Activated CD4-positive, alpha-beta T cell treated with anti-CD3 and anti-CD28 coated beads for 48 hours (primary cell): ENCODE results near the gene SULT1E1.
"Not testable (repeated sequence)": the region's sequence is repeated elsewhere in the genome, so short reads cannot be mapped to it uniquely, and the experiment has no call there.

Source experiments
- DNase-seq: peaks from one replicate; pipeline ENCODE4 v3.0.0-alpha.2; 2020

Gene SULT1E1

DNA sequence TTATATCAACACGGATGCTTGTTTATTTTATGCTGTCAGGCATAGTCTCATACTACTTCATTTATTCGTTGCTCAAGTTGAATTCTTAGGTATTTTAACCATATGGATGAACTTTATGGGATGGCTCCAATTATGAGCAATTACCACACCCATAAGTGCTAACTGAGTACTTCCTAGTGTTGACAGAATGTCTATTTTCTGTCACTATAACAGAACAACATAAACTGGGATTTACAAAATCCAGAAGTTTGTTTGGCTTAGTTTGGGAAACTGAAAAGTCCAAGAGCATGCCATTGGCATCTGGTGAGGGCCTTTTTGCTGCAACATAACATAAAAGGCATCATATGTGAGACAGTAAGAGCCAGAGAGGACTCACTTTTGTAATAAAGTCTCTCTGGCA, 21.0 kb downstream of the SULT1E1 start:
- DNase-seq = no peak

DNA sequence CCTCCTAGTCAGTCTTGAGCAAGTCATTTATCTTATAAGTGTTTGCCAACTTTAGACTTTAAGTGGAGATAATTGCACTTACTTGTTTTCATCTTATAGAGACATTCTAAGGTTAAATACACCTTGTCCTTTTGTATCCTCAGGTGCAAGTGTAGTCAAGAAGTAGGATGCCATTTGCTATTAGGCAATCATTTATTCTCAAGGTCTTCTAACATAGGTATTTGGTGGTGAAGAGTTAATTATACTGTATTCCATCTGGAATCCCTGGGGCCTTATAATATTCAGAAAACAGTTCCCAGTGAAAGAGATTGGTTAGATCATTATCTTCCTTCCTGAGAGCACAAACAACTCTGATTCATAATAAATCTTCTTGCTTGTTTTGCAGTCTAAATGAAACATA, 23.7 kb downstream of the SULT1E1 start:
- DNase-seq = no peak

DNA sequence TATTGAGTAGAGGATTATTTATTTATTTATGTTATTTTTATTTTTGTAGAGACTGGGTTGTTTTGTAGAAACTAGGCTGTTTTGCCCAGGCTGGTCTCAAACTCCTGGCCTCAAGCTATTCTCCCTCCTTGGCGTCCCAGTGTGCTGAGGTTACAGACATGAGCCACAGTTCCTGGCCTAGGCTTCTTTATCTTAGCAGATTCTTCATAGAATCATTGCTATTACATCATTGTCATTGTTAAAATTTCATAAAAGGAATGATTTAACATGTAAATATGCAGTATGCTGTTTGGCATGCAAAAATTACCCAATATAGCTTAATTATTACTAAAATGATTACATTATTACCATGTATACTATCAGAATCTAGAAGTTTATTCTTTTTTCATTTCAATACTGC, 24.2 kb downstream of the SULT1E1 start:
- no peak for DNase-seq

DNA sequence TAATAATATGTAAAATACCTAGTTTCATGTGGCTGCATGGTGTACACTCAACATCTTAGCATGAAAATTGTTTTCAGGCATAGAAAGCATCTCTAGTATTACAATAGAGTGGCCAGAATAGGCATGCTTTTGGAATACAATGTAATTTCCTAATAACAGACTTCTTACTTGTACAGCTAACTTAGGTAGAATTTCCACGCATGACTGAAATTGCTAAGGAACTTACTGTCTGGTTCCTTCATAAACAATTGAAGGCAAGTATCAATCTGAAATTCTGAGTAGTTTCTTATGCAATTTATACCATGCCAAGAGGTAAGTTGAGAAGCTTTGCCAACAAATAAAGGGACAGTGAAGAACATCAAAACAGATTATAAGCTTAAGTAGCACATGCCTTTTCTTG, 26.7 kb downstream of the SULT1E1 start:
- no peak for DNase-seq

DNA sequence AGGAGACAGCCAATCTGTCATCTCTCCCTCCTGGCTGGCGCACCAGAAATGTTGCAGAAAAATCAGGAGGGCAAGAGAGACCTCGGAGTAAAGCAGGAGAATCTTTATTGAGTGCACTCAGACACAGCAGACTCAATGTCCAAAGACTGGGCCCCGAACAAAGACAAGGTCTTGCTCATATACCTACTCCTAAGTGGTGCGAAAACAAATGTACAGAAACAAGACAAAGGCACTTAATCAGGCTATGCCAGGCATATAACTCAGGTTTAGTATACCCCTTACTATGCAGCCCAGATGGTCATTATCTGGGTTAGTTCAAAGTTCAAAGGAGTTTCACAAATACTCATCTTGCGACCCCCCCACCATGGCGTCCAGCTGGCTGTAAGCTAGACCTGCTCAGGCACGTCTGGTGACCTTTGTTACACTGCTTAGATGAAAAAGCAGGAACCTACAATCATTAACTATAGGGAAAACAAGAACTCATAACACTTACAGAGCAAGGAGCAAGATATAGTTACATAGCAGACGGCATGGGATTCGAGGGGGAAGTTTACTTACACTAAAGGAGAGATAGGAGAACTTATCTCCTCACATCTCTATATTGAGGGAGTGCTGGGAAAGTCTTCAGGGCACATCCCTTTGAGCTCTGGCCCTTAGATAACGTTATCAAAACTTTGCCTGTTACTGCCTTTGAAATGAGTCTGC, 27.5 kb downstream of the SULT1E1 start:
- DNase-seq = no peak

DNA sequence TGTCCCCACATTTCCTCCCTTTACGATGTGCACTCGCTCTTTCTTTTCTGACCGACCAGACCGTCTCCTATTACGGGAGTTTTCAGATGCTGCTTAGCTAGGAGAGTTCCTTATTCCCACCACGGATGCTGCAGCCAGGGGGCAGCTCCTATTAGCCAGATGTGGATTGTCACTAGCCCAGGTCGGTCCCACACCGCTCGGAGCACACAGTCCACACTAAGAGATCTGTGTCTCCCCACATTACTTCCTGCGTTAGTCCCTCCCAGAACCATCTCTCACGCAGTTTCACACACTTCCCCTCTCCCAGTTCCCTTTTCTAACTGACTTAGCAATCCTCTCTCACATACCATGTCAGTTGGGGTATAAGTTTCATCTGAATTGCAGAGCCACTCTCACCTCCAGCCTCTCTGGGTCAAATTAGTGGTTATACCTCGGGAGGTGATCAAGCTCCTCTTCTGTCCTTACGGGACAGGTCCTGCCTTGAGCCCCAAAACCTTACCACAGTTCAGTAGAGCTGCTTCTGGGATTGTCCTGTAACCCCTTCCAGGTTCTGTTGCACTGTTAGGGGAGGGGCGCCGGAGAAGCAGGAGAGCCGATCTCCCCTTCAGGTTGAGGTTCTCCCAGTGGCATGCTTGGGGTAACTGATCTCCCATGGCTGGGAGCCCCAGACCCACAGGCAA, 28.2 kb downstream of the SULT1E1 start:
- DNase-seq = no peak

DNA sequence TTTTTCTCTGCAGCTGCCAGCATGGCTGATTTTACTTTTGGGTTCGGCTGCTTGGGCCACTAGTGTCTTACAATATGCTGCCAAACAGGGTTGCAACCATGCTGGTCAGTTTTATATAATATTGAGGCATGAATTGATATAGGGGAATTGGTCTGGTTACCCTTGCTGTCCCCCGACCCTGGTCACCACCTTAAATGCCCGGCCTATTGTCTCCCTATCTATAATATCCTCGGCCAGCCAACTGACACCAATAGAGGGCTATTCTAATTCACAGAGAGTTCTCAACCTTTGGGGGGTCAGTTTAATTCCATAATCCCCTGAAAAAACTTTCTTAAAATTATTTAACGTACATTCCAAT, 28.7 kb downstream of the SULT1E1 start:
- no peak for DNase-seq

DNA sequence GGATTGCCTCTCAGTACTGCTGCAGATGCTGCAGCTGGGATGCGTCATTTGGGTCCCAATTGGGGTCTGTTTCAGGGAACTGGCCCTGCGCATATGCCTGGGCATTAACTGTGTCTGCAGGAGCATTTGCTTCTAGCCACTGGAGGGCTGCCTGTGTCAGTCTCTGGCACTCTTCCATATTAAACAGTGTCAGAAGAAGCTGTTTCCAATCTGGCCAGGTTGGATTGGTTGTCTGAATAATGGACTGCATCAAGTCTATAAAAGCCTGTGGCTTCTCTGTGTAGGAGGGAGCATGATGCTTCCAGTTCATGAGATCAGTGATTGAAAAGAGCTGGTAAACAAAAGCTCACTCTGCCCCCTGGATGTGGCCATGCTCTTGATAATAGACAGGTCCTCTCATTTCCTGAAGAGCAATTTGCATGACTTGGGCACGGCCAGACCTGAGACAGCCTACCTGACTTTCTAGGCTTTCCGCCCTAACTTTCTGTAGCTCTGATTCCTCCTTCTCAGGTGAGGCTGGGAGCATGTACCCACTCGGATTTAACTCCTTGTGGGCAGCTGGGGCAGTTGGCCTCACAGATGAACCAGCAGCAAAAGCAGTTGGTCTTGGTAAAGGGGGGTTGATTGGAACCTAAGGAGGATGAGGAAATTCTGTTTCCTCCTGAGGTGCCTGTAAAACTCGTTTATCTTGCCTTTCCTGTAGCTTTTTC, 29.2 kb downstream of the SULT1E1 start:
- no peak for DNase-seq

DNA sequence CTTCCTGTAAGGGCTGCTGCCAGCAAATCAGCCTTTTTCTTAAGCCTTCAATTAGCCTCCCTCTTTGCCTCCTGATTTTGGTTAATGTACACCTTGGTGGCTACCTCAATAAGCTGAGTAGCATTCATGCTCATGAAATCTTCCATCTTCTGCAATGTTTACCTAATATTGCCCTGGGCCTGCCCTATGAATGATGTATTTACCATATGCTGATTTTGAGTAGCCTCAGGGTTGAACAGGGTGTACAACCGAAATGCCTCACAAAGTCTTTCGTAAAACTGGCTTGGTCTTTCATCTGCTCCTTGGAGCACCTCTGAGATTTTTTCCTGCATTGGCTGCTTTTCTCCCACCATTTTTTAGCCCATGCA, 29.8 kb downstream of the SULT1E1 start:
- no peak for DNase-seq

DNA sequence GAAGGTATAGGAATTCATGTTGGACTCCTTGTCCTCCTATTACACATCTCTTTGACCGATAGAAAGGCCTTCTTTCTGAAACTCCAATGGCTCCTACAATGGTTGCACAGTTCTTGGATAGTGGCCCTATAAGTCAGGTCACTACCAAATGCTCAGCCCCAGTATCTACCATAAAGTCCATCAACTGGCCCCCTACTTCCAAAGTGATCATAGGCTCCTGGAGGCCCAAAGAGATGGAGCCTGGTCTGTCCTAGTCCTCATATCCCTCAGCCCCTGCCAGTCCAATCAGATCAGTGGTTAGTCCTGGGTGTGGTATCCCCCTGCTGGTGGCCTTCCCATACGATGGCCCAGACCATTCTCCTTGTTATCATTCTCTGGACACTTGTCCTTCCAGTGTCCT, 30.3 kb downstream of the SULT1E1 start:
- no peak for DNase-seq

DNA sequence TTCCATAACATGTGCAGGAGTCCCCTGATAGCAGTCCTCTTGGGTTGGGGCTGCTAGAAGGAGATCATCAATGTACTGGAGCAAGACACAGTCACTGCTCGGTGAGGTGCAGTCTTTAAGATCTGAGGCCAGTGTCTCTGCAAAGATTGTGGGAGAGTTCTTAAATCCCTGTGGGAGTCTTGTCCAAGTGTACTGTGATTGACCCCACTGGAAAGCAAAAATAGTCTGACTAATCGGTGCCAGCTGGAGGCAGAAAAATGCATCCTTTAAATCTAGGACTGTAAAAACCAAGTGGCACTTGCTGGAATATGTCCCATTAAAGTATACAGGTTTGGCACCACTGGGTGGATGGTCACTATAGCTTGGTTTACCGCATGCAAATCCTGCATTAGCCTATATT, 31.1 kb downstream of the SULT1E1 start:
- no peak for DNase-seq

DNA sequence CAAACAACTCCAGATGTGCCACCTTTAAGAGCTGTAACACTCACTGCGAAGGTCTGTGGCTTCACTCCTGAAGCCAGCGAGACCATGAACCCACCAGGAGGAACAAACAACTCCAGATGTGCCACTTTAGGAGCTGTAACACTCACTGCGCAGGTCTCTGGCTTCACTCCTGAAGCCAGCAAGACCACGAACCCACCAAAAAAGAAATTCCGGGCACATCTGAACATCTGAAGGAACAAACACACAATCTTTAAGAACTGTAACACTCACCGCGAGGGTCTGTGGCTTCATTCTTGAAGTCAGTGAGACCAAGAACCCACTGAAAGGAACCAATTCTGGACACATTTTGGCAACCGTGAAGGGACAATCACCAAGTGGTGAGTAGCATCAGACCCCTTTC, 34.9 kb downstream of the SULT1E1 start:
- DNase-seq = not testable (repeated sequence)

DNA sequence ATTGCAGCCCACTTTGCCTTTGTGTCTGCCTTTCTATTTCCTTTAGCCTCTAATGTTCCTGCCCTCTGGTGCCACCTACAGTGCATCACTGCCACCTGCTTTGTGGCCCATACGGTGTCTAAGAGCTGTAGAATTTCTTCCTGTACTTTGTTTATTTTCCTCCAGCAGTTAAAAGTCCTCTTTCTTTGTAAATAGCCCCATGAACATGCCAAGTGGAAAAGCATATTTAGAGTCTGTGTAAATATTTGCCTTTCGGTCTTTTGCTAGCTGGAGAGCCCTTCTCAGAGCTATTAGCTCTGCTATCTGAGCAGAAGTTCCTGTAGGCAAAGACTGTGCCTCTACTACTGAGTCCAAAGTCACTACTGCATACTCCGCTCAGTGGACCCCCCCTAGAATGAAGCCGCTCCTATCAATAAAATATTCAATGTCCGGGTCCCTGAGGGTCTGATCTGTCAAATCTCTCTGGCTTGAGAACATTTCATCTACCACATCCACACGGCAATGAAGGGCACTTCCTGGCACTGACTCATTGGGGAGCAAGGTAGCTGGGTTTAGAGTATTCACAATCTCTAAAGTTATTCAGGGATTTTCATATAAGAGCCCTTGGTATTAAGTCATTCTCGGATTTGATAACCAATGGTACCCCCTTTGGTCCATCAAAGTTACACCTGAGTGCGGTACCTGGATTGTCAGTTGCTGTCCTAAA, 36.3 kb downstream of the SULT1E1 start:
- peak; percentile 56 for DNase-seq

DNA sequence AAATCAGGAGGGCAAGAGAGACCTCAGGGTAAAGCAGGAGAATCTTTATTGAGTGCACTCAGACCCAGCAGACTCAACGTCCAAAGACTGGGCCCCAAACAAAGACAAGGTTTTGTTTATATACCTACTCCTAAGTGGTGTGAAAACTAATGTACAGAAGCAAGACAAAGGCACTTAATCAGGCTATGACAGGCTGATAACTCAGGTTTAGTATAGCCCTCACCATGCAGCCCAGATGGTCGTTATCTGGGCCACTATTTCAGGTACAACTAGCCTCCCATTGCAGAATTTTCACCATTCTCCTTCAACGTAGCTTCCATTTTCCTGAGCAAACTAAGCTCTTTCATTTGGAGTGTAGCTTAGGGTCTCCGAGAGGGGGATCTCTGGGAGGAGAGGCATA, 36.9 kb downstream of the SULT1E1 start:
- no peak for DNase-seq

DNA sequence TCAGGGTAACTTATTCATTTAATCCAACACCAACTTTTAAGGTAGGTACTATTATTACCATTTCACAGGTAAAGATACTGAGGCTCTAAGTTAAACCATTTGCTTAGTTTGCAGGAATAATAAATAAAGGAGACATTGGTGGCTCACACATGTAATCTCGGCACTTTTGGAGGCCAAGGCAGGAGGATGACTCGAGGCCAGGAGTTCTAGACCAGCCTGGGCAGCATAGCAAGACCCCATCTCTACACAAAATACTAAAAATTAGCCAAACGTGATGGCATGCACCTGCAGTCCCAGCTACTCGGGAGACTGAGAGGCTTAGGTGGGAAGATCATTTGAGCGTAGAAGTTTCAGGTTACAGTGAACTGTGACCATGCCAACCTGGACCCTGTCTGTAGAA, 37.7 kb downstream of the SULT1E1 start:
- DNase-seq = no peak

DNA sequence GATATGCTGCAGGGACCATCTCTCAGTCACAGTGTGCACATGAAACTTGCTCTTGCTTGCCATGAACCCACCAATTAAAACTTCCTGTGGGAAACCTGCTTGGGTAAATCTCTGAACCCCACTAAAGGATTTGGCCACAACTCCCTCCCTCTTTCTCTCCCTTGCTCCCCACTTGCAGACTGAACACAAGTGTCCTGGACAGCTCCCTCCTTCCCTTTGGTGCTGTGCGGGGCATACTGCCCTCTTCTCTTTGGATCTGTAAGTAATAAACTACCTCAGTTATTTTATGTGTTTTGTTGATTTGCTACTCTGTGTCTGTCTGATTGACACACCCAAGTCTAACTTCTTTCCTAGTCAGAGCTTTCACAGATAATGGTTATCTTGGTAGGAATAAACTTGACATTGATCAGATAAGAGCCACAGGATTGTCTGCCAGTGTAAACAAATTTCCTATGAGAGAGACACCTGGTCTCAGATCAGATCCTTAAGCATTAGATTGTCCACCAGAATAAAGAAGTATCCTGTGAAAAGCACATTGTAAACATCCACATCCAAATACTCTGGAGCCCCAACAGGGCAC, 41.8 kb downstream of the SULT1E1 start:
- no peak for DNase-seq

DNA sequence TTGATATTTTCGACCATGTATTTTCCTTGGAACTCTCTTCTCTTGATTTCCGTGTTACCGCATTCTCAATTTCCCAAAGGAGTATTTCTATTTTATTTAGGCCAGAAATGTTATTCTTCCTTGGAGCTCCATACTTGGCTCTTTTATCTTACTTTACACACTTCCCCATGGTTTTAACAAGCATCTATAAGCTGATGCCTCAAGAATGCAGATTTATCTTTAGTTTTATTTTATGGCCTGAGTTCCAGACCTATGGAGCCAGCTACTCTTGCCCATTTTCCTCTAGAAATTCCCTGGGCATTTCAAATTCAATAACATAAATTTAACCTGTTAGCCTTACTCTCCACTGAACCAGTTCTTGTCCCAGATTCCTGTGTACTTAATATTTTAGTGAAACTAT, 43.7 kb downstream of the SULT1E1 start:
- no peak for DNase-seq

DNA sequence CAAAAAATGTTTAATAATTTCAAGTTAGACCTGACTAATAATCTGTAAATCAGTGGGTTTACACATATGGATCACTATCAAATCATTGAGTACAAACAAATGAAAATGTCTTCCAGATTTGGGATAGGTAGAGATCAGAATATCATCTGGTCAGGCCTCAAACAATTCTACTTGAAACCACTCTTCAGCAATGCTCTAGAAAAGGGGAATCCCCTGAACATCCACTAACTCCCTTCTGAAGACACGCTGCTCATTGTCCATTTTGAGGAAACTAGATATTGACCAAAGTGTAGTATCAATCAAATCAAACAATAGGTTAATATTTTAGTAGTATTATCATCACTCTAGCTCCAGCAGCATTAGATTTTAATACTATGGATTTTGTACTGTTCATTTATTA, 46.3 kb downstream of the SULT1E1 start:
- DNase-seq = no peak

DNA sequence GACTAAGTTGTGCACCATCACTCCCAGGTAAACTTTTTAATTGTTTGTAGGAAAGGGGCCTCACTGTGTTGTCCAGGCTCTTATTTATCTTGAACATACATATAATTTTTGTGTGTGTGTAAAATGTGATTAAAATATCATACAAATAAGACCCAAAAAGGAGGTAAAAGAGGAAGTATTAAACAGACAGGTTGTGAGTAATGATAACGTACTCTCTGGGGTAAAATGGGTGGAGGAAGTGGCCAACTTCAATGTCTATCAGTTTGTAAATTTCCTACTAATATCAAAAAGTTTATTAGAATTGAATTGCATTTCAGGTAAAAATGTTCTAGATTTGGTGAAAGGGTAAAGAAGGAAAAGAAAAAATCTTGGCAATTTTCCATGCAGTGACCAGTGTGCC, 48.8 kb downstream of the SULT1E1 start:
- no peak for DNase-seq

DNA sequence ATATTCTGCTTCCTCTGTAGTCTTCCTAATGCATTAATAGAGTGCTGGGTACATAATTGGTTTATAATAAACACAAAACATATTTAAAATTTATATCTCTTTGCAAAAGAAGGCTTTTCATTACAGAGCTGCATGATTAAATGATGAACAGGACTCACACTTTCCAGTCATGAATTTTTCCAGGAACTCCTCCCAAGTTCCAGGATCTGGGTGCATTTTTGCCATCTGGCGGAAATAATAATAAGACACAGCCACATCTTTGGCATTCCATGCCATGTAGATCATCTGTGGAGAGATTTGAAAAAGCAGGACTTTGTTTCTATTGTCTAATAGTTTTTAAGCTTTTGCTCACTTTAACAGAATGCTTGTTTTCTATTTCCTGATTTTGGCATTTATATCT, 59.3 kb downstream of the SULT1E1 start:
- DNase-seq = no peak

DNA sequence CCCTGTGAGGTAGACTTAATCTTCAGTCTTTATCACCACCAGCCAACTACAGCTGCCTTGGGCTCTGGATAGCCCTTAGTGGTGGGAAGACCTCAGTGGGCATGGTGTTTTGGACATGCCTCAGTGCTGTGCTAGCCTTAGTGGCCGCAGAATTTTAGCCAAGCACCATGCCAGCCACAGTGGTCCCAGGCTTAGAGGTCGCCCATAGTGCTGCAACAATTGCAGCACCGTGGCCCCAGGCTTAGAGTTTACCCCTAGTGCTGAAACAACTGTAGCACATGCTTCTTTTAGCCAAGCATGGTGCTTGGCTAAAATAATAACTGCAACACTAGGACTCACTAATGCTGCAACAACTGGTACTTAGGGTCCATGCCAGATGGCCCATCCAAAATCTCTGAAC, 60.6 kb downstream of the SULT1E1 start:
- no peak for DNase-seq

DNA sequence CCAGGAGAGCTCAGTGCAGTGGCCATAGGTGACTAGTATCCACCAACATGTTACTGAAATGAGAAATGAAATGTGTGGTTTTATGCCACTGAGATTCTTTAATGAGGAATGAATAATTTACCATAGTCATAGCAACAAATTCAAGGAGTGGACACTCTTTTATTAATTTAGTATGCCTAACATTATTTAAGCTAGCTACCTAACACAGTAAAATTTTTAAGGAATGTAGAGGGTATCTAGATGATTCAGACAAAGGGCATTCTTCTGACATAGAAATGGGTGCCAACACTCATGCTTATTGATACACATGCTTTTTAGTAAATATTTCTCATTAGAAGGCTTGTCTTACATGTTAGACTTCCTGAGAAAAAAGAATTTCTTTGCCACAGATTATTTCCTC, 66.2 kb downstream of the SULT1E1 start:
- DNase-seq = no peak
